Caco-2 (cell line): ENCODE results near the gene SNCB. TPM values are rescaled to one million over a fixed set of nuclear protein-coding genes. Genes with fewer than 3 reads are reported as not detected.

Source experiments
- BruUV-seq: library from RNA; stranded (reverse); fragments of 400-500 nt; replicated peaks from 2 replicates; lab custom pipeline; 2021; lab: Mats Ljungman, UMichigan
- CTCF ChIA-PET: fragments of 300-600 bp; sonication (Branson Sonifier 250); formaldehyde crosslinking; loops from one replicate; lab custom pipeline; 2022; ENCODE audit warnings: antibody characterized with exemption; lab: Charles Lee
- POLR2A ChIA-PET: fragments of 300-600 bp; sonication (Branson Sonifier 250); formaldehyde crosslinking; loops from one replicate; lab custom pipeline; 2022; ENCODE audit warnings: antibody characterized with exemption; lab: Charles Lee
- DNase-seq, 2 experiments: peaks; one replicate each; pipeline versions ENCODE4 v3.0.0 to v3.0.0-alpha.2; 2020 to 2022
- H3K27me3 ChIP-seq: replicated peaks from 2 replicates; pipeline ENCODE4 v1.6.0; 2011; ENCODE audit warnings: low read length; ENCODE audit not compliant: control insufficient read depth, insufficient read depth
- H3K36me3 ChIP-seq: 2 replicates; pipeline ENCODE4 v1.5.1; 2011; ENCODE audit warnings: low read length; ENCODE audit not compliant: control insufficient read depth, insufficient read depth
- H3K4me1 ChIP-seq: fragments of 250-450 bp; sonication (Bioruptor Pico); 2 replicates; pipeline ENCODE4 v1.5.1; 2020; ENCODE audit warnings: mild to moderate bottlenecking
- H3K4me3 ChIP-seq: 2 replicates; pipeline ENCODE4 v1.5.1; 2011; ENCODE audit warnings: low read depth, mild to moderate bottlenecking, control low read depth, low read length
- H3K9me3 ChIP-seq: fragments of 250-450 bp; sonication (Bioruptor Pico); 2 replicates; pipeline ENCODE4 v1.5.1; 2020; ENCODE audit warnings: mild to moderate bottlenecking, moderate library complexity
- H3K27ac Mint-ChIP-seq: one replicate; pipeline ENCODE4 v1.8.0; 2022; ENCODE audit warnings: mixed read lengths; ENCODE audit not compliant: unreplicated experiment
- H3K27me3 Mint-ChIP-seq: one replicate; pipeline ENCODE4 v1.8.0; 2022; ENCODE audit warnings: mixed read lengths; ENCODE audit not compliant: insufficient read depth, unreplicated experiment
- H3K36me3 Mint-ChIP-seq: one replicate; pipeline ENCODE4 v1.8.0; 2022; ENCODE audit warnings: mild to moderate bottlenecking, mixed read lengths; ENCODE audit not compliant: insufficient read depth, unreplicated experiment
- H3K4me1 Mint-ChIP-seq: one replicate; pipeline ENCODE4 v1.8.0; 2022; ENCODE audit warnings: low read depth, mixed read lengths; ENCODE audit not compliant: unreplicated experiment
- H3K4me3 Mint-ChIP-seq: one replicate; pipeline ENCODE4 v1.8.0; 2022; ENCODE audit warnings: mild to moderate bottlenecking, moderate library complexity, mixed read lengths; ENCODE audit not compliant: unreplicated experiment
- H3K9me3 Mint-ChIP-seq: one replicate; pipeline ENCODE4 v1.8.0; 2022; ENCODE audit warnings: mixed read lengths; ENCODE audit not compliant: unreplicated experiment
- CTCF ChIP-seq, 2 experiments: fragments of 200-600 bp in 1 of 2; IDR thresholded peaks; 1 replicate in 1 of 2; 2 replicates in 1 of 2; pipeline versions ENCODE4 v1.5.1 to v1.8.0; 2011 to 2022; ENCODE audit warnings: antibody characterized with exemption in 1 of 2, control low read depth in 1 of 2, inconsistent platforms in 1 of 2, low read depth in 1 of 2, low read length in 1 of 2, mild to moderate bottlenecking in 1 of 2, moderate library complexity in 1 of 2; ENCODE audit not compliant: insufficient read depth in 1 of 2, severe bottlenecking in 1 of 2, unreplicated experiment in 1 of 2
- intact Hi-C: fragments of 100-400 bp; cut with micrococcal nuclease; formaldehyde crosslinking; loops from one replicate; pipeline ENCODE4 v1.10.0; 2022; ENCODE audit not compliant: unreplicated experiment
- total RNA-seq: library from RNA; stranded (reverse); gene quantifications from 2 replicates; pipeline ENCODE4 v1.2.3, GENCODE V29; 2022

The SNCB gene
- total RNA-seq, 1 experiment from 2014 or later = not detected

GRCh38 chr5:176625966-176626875 lies 4.1 kb downstream of the SNCB start:
- Mint-ChIP-seq H3K27ac (no peak overlapping the region), H3K36me3 (no peaks in the 10 kb centered on the region), H3K4me3 (no peak overlapping the region), H3K27me3 (peaks cover 33% of the 10 kb centered on the region), H3K4me1 (no peaks in the 10 kb centered on the region), H3K9me3 (no peaks in the 10 kb centered on the region)
- Histone ChIP-seq H3K4me3 (no peak overlapping the region), H3K9me3 (no peaks in the 10 kb centered on the region), H3K4me1 (peaks cover 7% of the 10 kb centered on the region), H3K36me3 (no peaks in the 10 kb centered on the region), H3K27me3 (peaks cover 6% of the 10 kb centered on the region)
- ChIA-PET POLR2A (no interaction called here), CTCF (no interaction called here)
- TF ChIP-seq CTCF (IDR thresholded peaks at IDR 0.05; ENCODE audit: insufficient read depth in 1 of 2, low read depth in 1 of 2, low read length in 1 of 2, severe bottlenecking in 1 of 2, unreplicated experiment in 1 of 2) = no peak
- no peak for DNase-seq
- intact Hi-C loops = no loop called here
- no TSS peak for BruUV-seq

GRCh38 chr5:176625512-176625911 lies 4.8 kb downstream of the SNCB start:
- Histone ChIP-seq H3K36me3 (no peaks in the 10 kb centered on the region), H3K27me3 (peaks cover 9% of the 10 kb centered on the region), H3K9me3 (no peaks in the 10 kb centered on the region), H3K4me3 (no peak overlapping the region), H3K4me1 (peaks cover 7% of the 10 kb centered on the region)
- POLR2A ChIA-PET = no interaction called here
- no peak for DNase-seq
- no peak for TF ChIP-seq CTCF (IDR thresholded peaks at IDR 0.05; ENCODE audit: insufficient read depth in 1 of 2, low read depth in 1 of 2, low read length in 1 of 2, severe bottlenecking in 1 of 2, unreplicated experiment in 1 of 2)
- H3K4me3 Mint-ChIP-seq = no peak overlapping the region
- intact Hi-C loops = no loop called here
- no peaks in the 10 kb centered on the region for H3K9me3 Mint-ChIP-seq
- no peak overlapping the region for H3K27ac Mint-ChIP-seq
- peaks cover 28% of the 10 kb centered on the region for H3K27me3 Mint-ChIP-seq
- H3K36me3 Mint-ChIP-seq = no peaks in the 10 kb centered on the region
- no TSS peak for BruUV-seq
- CTCF ChIA-PET = no interaction called here
- H3K4me1 Mint-ChIP-seq = no peaks in the 10 kb centered on the region

- DNase-seq = no peak
- Histone ChIP-seq H3K9me3 (no peaks in the 10 kb centered on the region), H3K4me3 (no peak overlapping the region), H3K36me3 (no peaks in the 10 kb centered on the region), H3K4me1 (peaks cover 7% of the 10 kb centered on the region), H3K27me3 (peaks cover 9% of the 10 kb centered on the region)
- H3K27ac Mint-ChIP-seq = no peak overlapping the region
- H3K4me1 Mint-ChIP-seq = no peaks in the 10 kb centered on the region
- peaks cover 32% of the 10 kb centered on the region for H3K27me3 Mint-ChIP-seq
- no peaks in the 10 kb centered on the region for H3K36me3 Mint-ChIP-seq
- H3K9me3 Mint-ChIP-seq = no peaks in the 10 kb centered on the region
- TF ChIP-seq CTCF (IDR thresholded peaks at IDR 0.05; ENCODE audit: insufficient read depth in 1 of 2, low read depth in 1 of 2, low read length in 1 of 2, severe bottlenecking in 1 of 2, unreplicated experiment in 1 of 2) = no peak
- ChIA-PET POLR2A (no interaction called here), CTCF (no interaction called here)
- no peak overlapping the region for H3K4me3 Mint-ChIP-seq
- BruUV-seq = no TSS peak
- intact Hi-C loops = no loop called here
These were observed 5.4 kb downstream of the SNCB start for GRCh38 chr5:176624938-176625337.
